Uterus (tissue), 4 donors: ENCODE results near the gene DBH. TPM values are rescaled to one million over a fixed set of nuclear protein-coding genes. Genes with fewer than 3 reads are reported as not detected.
"Not testable (repeated sequence)": the region's sequence is repeated elsewhere in the genome, so short reads cannot be mapped to it uniquely, and the experiment has no call there.

ENCODE experiments used
- DNase-seq, 2 donors: peaks; one replicate each; pipeline ENCODE4 v3.0.0-alpha.2; 2019 to 2020
- H3K27ac ChIP-seq, 2 donors: fragments of 200-600 bp; sonication (generic); 1 replicate in 1 of 2; 2 replicates in 1 of 2; pipeline ENCODE4 v1.5.1; 2016 to 2018
- H3K27me3 ChIP-seq, 2 donors: fragments of 200-600 bp; sonication (generic); one replicate each; pipeline ENCODE4 v1.5.1; 2018 to 2019; ENCODE audit warnings: control low read depth in 1 of 2
- H3K36me3 ChIP-seq, 2 donors: fragments of 200-600 bp; sonication (generic); one replicate each; pipeline ENCODE4 v1.5.1; 2019; ENCODE audit warnings: control low read depth in 1 of 2
- H3K4me1 ChIP-seq, 2 donors: fragments of 200-600 bp; sonication (generic); one replicate each; pipeline ENCODE4 v1.5.1; 2018 to 2019; ENCODE audit warnings: control low read depth in 1 of 2
- H3K4me3 ChIP-seq, 2 donors: fragments of 200-600 bp; sonication (generic); 1 replicate in 1 of 2; 2 replicates in 1 of 2; pipeline ENCODE4 v1.5.1; 2018 to 2019; ENCODE audit warnings: mild to moderate bottlenecking in 1 of 2
- H3K9me3 ChIP-seq, 2 donors: fragments of 200-600 bp; sonication (generic); one replicate each; pipeline ENCODE4 v1.5.1; 2019; ENCODE audit warnings: control low read depth in 1 of 2
- POLR2A ChIP-seq, 2 donors: fragments of 450-650 bp; IDR thresholded peaks; one replicate each; pipeline ENCODE4 v1.6.1; 2016; ENCODE audit warnings: antibody characterized with exemption in 2 of 2, mild to moderate bottlenecking in 1 of 2, moderate library complexity in 1 of 2
- intact Hi-C: fragments of 100-400 bp; cut with DNase I; formaldehyde crosslinking; loops from one replicate; pipeline ENCODE4 v1.15.1; 2023; ENCODE audit warnings: low total_unique reads
- total RNA-seq, 4 donors: library from RNA; depleted of rRNA in 3 of 4; stranded (reverse); fragments of >200 nt in 3 of 4; gene quantifications; one replicate each; pipeline versions ENCODE4 v1.1.0 to v1.2.4, GENCODE V29; 2014 to 2023
- TF ChIP-seq, protein P1 (sequence below), 4 experiments: fragments of 200-600 bp in 2 of 4; fragments of 450-650 bp in 2 of 4; sonication (generic) in 2 of 4; IDR thresholded peaks; one replicate each; pipeline ENCODE4 v1.5.1; 2016 to 2019; ENCODE audit warnings: antibody characterized with exemption in 4 of 4, mild to moderate bottlenecking in 2 of 4, moderate library complexity in 1 of 4
- donor health status: DM: yes; HTN: yes; CAD: no.

The DBH gene
- total RNA-seq, 4 donors from 2014 or later: 1.3 TPM; not detected in 3

DNA sequence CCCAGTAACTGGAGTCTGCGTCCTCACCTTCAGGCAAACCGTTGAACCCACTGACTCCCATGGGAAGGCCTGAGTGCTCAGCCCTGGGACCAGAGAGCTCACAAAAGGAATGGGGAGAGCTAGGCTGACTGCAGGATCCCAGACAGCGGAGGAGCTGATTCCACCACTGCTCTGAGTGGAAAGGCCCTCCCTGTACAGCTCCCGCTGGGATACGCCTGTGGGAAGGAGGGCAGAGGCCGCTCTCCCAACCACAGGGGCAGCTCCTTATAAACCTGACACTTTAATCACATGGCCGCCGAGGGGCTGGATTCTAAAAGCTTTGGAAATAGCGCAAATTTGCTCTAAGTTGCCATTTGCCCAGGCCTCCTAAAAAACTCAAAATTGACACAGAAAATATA is 37.1 kb downstream of the DBH start:
- intact Hi-C loops: no loop called here
- Histone ChIP-seq H3K9me3 (no peaks in the 10 kb centered on the region), H3K27ac (no peak overlapping the region), H3K4me3 (no peak overlapping the region), H3K4me1 (no peaks in the 10 kb centered on the region), H3K36me3 (no peaks in the 10 kb centered on the region), H3K27me3 (no peaks in the 10 kb centered on the region)
- TF ChIP-seq POLR2A (IDR thresholded peaks at IDR 0.05): no peak
- TF ChIP-seq, protein P1, sequence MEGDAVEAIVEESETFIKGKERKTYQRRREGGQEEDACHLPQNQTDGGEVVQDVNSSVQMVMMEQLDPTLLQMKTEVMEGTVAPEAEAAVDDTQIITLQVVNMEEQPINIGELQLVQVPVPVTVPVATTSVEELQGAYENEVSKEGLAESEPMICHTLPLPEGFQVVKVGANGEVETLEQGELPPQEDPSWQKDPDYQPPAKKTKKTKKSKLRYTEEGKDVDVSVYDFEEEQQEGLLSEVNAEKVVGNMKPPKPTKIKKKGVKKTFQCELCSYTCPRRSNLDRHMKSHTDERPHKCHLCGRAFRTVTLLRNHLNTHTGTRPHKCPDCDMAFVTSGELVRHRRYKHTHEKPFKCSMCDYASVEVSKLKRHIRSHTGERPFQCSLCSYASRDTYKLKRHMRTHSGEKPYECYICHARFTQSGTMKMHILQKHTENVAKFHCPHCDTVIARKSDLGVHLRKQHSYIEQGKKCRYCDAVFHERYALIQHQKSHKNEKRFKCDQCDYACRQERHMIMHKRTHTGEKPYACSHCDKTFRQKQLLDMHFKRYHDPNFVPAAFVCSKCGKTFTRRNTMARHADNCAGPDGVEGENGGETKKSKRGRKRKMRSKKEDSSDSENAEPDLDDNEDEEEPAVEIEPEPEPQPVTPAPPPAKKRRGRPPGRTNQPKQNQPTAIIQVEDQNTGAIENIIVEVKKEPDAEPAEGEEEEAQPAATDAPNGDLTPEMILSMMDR (IDR thresholded peaks at IDR 0.05): no peak
- DNase-seq: no peak

DNA sequence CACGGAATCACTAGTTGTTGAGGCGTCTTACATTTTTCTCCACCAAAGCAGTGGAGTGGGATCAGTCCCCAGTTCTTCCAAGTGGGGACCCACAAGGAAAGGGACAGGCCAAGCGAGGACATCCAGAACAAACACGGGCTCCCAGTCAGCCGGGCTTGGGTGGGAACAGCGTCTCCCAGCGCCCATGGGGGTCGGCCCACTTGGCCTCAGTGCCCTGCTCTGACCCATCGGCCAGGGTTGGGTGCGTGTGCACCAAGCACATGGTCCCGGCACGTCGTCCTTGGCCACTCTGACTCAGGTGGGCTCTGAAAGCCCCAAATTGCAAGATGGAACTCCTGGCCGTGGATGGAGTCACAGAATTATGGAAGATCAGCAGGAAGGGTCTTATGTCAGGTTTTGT is 37.9 kb downstream of the DBH start:
- TF ChIP-seq POLR2A (IDR thresholded peaks at IDR 0.05): no peak
- TF ChIP-seq, protein P1 (IDR thresholded peaks at IDR 0.05): no peak
- H3K4me1 ChIP-seq: no peaks in the 10 kb centered on the region
- no peaks in the 10 kb centered on the region for H3K9me3 ChIP-seq
- intact Hi-C loops: no loop called here
- DNase-seq: no peak
- no peaks in the 10 kb centered on the region for H3K36me3 ChIP-seq
- no peaks in the 10 kb centered on the region for H3K27me3 ChIP-seq
- no peak overlapping the region for H3K27ac ChIP-seq
- no peak overlapping the region for H3K4me3 ChIP-seq

DNA sequence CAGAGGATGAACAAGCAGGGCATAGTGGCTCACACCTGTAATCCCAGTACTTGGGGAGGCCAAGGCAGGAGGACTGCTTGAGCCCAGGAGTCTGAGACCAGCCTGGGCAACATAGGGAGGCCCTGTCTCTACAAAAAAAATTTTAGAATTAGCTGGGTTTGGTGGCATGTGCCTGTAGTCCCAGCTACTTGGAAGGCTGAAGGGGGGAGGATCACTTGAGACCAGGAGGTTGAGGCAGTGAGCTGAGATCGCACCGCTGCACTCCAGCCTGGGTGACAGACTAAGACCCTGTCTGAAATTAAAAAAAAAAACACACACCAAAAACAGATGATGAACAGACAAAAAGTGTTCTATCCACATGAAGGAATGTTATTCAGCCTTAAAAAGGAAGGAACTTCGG is 39.6 kb downstream of the DBH start:
- H3K27ac ChIP-seq, H3K9me3 ChIP-seq, DNase-seq, H3K27me3 ChIP-seq, H3K4me3 ChIP-seq, intact Hi-C loops, H3K4me1 ChIP-seq, H3K36me3 ChIP-seq: not testable (repeated sequence)

- TF ChIP-seq, protein P1 (IDR thresholded peaks at IDR 0.05): no peak
- no peak for TF ChIP-seq POLR2A (IDR thresholded peaks at IDR 0.05)
- Histone ChIP-seq H3K27me3 (no peaks in the 10 kb centered on the region), H3K27ac (no peak overlapping the region), H3K9me3 (no peaks in the 10 kb centered on the region), H3K4me3 (no peak overlapping the region), H3K4me1 (no peaks in the 10 kb centered on the region), H3K36me3 (no peaks in the 10 kb centered on the region)
- intact Hi-C loops: no loop called here
- DNase-seq: no peak
Observed at GRCh38 chr9:133676450-133676849, 40.3 kb downstream of the DBH start.

GRCh38 chr9:133677126-133678010 is 41.2 kb downstream of the DBH start:
- H3K9me3 ChIP-seq: no peaks in the 10 kb centered on the region
- no peak overlapping the region for H3K4me3 ChIP-seq
- TF ChIP-seq POLR2A (IDR thresholded peaks at IDR 0.05): no peak
- TF ChIP-seq, protein P1 (IDR thresholded peaks at IDR 0.05): no peak
- H3K4me1 ChIP-seq: no peaks in the 10 kb centered on the region
- H3K27ac ChIP-seq: no peak overlapping the region
- no peaks in the 10 kb centered on the region for H3K27me3 ChIP-seq
- intact Hi-C loops: no loop called here
- H3K36me3 ChIP-seq: no peaks in the 10 kb centered on the region
- no peak for DNase-seq
